Body of pancreas (tissue), 4 donors: ENCODE results near the gene COX19.

Experiments
- POLR2A ChIP-seq, 3 donors: fragments of 450-650 bp; IDR thresholded peaks; one replicate each; pipeline ENCODE4 v1.6.1; 2016; ENCODE audit warnings: antibody characterized with exemption in 3 of 3, mild to moderate bottlenecking in 2 of 3
- TF ChIP-seq, protein P1 (sequence below), 7 experiments: fragments of 450-650 bp in 4 of 7; fragments of 200-600 bp in 3 of 7; sonication (generic) in 3 of 7; IDR thresholded peaks; one replicate each; pipeline ENCODE4 v1.5.1; 2016 to 2019; ENCODE audit warnings: antibody characterized with exemption in 7 of 7

GRCh38 chr7:932651-932975 lies 42.7 kb downstream of the COX19 start:
- TF ChIP-seq, protein P1, sequence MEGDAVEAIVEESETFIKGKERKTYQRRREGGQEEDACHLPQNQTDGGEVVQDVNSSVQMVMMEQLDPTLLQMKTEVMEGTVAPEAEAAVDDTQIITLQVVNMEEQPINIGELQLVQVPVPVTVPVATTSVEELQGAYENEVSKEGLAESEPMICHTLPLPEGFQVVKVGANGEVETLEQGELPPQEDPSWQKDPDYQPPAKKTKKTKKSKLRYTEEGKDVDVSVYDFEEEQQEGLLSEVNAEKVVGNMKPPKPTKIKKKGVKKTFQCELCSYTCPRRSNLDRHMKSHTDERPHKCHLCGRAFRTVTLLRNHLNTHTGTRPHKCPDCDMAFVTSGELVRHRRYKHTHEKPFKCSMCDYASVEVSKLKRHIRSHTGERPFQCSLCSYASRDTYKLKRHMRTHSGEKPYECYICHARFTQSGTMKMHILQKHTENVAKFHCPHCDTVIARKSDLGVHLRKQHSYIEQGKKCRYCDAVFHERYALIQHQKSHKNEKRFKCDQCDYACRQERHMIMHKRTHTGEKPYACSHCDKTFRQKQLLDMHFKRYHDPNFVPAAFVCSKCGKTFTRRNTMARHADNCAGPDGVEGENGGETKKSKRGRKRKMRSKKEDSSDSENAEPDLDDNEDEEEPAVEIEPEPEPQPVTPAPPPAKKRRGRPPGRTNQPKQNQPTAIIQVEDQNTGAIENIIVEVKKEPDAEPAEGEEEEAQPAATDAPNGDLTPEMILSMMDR (IDR thresholded peaks at IDR 0.05): no peak
- TF ChIP-seq POLR2A (IDR thresholded peaks at IDR 0.05): no peak
